Thymus (tissue), 11 donors: ENCODE results near the gene KRTAP5-10. TPM values are rescaled to one million over a fixed set of nuclear protein-coding genes. Genes with fewer than 3 reads are reported as not detected.
"Not testable (repeated sequence)": the region's sequence is repeated elsewhere in the genome, so short reads cannot be mapped to it uniquely, and the experiment has no call there.

Experiments used
- DNase-seq, 9 donors: peaks; one replicate each; pipeline ENCODE4 v3.0.0-alpha.2; 2013; ENCODE audit warnings: low spot score in 9 of 9, low read depth in 6 of 9, missing footprints in 1 of 9
- H3K27ac ChIP-seq, 2 donors: one replicate each; pipeline ENCODE4 v1.5.1; 2013; ENCODE audit warnings: control low read depth in 1 of 2, low read depth in 1 of 2, low read length in 1 of 2, mild to moderate bottlenecking in 1 of 2, moderate library complexity in 1 of 2
- H3K27me3 ChIP-seq, 2 donors: one replicate each; pipeline ENCODE4 v1.5.1; 2013; ENCODE audit warnings: low read length in 1 of 2; ENCODE audit not compliant: control insufficient read depth in 2 of 2, insufficient read depth in 1 of 2
- H3K36me3 ChIP-seq, 2 donors: one replicate each; pipeline ENCODE4 v1.5.1; 2013; ENCODE audit warnings: low read length in 1 of 2, mild to moderate bottlenecking in 1 of 2, moderate library complexity in 1 of 2; ENCODE audit not compliant: control insufficient read depth in 2 of 2, insufficient read depth in 2 of 2
- H3K4me1 ChIP-seq, 2 donors: one replicate each; pipeline ENCODE4 v1.5.1; 2013; ENCODE audit warnings: low read length in 2 of 2; ENCODE audit not compliant: control insufficient read depth in 2 of 2, insufficient read depth in 2 of 2
- H3K4me3 ChIP-seq, 2 donors: one replicate each; pipeline ENCODE4 v1.5.1; 2013; ENCODE audit warnings: low read length in 2 of 2, control low read depth in 1 of 2, mild to moderate bottlenecking in 1 of 2
- H3K9me3 ChIP-seq, 2 donors: one replicate each; pipeline ENCODE4 v1.5.1; 2013; ENCODE audit warnings: low read length in 1 of 2, mild to moderate bottlenecking in 1 of 2; ENCODE audit not compliant: control insufficient read depth in 2 of 2, insufficient read depth in 1 of 2
- WGBS: extraction: QIAGEN DNeasy Blood & Tissue Kit; methylation state at CpG from one replicate; pipeline ENCODE4 v1.1.7; 2013; 5-methylcytosine and 5-hydroxymethylcytosine counted together
- polyA plus RNA-seq: library from polyadenylated mRNA; stranded (reverse); fragments of 200-250 nt; gene quantifications from one replicate; pipeline ENCODE4 v1.2.3, GENCODE V29; 2013
- total RNA-seq: library from RNA; stranded (reverse); fragments of 120-200 nt; gene quantifications from one replicate; pipeline ENCODE4 v1.2.4, GENCODE V29; 2013
- donor health status: healthy.

KRTAP5-10 gene
- total and polyA plus RNA-seq, 2 donors = 0.16 TPM; not detected in 1

DNA sequence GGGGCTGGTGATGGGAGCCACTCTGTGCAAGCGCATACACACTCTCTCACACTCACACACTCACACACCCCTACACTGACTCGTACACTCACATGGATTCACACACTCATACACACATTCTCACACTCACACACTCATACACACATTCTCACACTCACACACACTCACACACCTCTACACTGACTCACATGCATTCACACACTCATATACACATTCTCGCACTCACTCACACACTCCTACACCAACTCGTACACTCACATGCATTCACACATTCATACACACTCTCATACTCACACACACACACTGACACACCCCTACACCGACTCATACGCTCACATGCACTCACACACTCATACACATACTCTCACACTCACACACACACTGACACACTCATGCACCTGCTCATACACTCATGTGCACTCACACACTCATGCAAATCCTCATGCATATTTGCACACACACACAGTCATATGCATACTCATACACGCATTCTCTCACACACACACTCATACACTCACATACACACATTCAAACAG, 12.2 kb downstream of the KRTAP5-10 start:
- H3K9me3 ChIP-seq = no peaks in the 10 kb centered on the region
- H3K4me3 ChIP-seq = no peak overlapping the region
- DNase-seq = no peak
- no peaks in the 10 kb centered on the region for H3K4me1 ChIP-seq
- H3K27ac ChIP-seq = no peak overlapping the region
- WGBS = 94% methylated on average over 7 of the region's 7 CpGs
- H3K27me3 ChIP-seq = peaks cover 0 to 6% of the 10 kb centered on the region in 2 donors
- no peaks in the 10 kb centered on the region for H3K36me3 ChIP-seq

DNA sequence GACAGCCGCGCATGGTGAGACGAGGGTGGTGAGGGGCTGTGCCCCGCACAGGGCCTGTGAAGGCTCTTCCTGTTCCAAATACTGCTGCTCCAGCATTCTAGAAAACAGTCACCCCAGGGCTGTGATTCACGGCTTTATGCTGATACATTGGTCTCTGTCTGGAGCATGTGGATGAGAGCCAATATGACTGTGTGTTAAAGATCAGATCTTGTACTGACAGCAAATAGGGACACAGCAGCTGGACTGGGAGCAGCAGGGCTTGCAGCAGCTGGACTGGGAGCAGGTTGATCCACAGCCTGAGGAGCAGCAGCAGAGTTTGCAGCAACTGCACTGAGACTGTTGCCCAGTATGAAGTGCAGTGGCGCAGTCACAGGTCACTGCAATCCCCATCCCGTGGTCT, 14.2 kb downstream of the KRTAP5-10 start:
- not testable (repeated sequence) for H3K27me3 ChIP-seq, H3K27ac ChIP-seq, H3K36me3 ChIP-seq, H3K9me3 ChIP-seq, DNase-seq, H3K4me1 ChIP-seq, H3K4me3 ChIP-seq
- 82% methylated on average over 7 of the region's 7 CpGs for WGBS

- H3K4me1 ChIP-seq = no peaks in the 10 kb centered on the region
- peak in 3 of 9 donors; percentile 13 to 28 (median 15) for DNase-seq
- H3K27me3 ChIP-seq = peaks cover 0 to 4% of the 10 kb centered on the region in 2 donors
- no peaks in the 10 kb centered on the region for H3K36me3 ChIP-seq
- no peaks in the 10 kb centered on the region for H3K9me3 ChIP-seq
- 13% methylated on average over 8 of the region's 8 CpGs for WGBS
- no peak overlapping the region for H3K4me3 ChIP-seq
- no peak overlapping the region for H3K27ac ChIP-seq
Observed at GRCh38 chr11:71580057-71581003, 15.0 kb downstream of the KRTAP5-10 start.

DNA sequence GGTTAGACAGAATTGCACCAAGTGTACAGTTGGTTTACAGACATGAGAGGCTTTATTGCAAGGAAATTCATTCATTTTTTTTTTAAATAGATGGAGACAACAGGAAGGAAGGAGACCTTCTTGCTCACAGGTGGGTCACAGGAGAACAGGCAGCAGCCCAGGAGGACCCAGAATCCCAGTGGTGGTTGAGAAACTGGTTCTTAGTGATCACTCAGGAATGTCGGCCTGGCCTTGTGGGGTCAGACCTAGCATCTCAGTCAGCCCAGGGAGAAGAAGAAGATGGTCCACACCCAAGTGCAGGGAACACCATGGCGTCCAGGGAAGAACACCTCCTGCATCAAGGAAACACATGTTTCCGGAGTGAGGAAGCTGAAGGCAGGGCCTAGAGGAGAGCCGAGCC, 16.5 kb downstream of the KRTAP5-10 start:
- Histone ChIP-seq H3K27me3 (peaks cover 0 to 4% of the 10 kb centered on the region in 2 donors), H3K4me3 (no peak overlapping the region), H3K9me3 (no peaks in the 10 kb centered on the region), H3K27ac (no peak overlapping the region), H3K36me3 (no peaks in the 10 kb centered on the region), H3K4me1 (no peaks in the 10 kb centered on the region)
- no peak for DNase-seq
- WGBS = 90% methylated on average over 4 of the region's 4 CpGs

- Histone ChIP-seq H3K4me3 (no peak within 1 kb of the TSS), H3K27me3 (peaks cover 0 to 4% of the 10 kb centered on the region in 2 donors), H3K4me1 (no peaks in the 10 kb centered on the region), H3K27ac (no peak within 1 kb of the TSS), H3K36me3 (no peaks in the 10 kb centered on the region), H3K9me3 (no peaks in the 10 kb centered on the region)
- 61% methylated on average over 3 of the region's 3 CpGs for WGBS
- DNase-seq = no peak
Observed at GRCh38 chr11:71582309-71582895, 17.0 kb downstream of the KRTAP5-10 start, which contains the start of gene KRTAP5-11. Gene KRTAP5-11, minus strand, starts transcription at chr11:71582875. Its CDS starts 38 bp downstream, at chr11:71582837.

DNA sequence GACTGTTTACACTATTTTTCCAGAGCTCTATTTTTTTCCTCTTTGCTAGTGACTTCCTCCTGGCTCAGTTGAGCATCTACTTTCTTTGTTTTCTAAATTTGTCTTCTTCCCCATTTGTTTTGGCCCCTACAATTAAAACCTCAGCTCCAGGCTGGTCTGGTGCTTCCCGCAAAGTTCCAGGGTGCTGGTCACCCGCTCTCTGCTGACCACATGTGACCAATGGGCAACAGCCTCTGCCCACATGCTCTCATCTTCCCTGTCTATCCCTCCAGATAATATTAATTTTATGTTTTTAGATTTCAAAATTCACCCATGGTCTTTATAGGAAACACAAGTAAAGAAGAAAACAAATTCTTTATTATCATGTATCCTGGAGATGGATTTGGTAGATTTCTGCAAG, 17.6 kb downstream of the KRTAP5-10 start:
- WGBS = 70% methylated on average over 2 of the region's 2 CpGs
- H3K27me3 ChIP-seq, DNase-seq, H3K36me3 ChIP-seq, H3K4me3 ChIP-seq, H3K9me3 ChIP-seq, H3K27ac ChIP-seq, H3K4me1 ChIP-seq: not testable (repeated sequence)

- not testable (repeated sequence) for H3K27me3 ChIP-seq, H3K9me3 ChIP-seq, H3K36me3 ChIP-seq, H3K27ac ChIP-seq, DNase-seq, H3K4me1 ChIP-seq, H3K4me3 ChIP-seq
- 86% methylated on average over 5 of the region's 5 CpGs for WGBS
Observed at GRCh38 chr11:71585673-71586072, 20.3 kb downstream of the KRTAP5-10 start.

- not testable (repeated sequence) for DNase-seq, H3K27ac ChIP-seq
- WGBS = 60% methylated on average over 4 of the region's 4 CpGs
Observed at GRCh38 chr11:71588314-71588713, 23.0 kb downstream of the KRTAP5-10 start.

More at GRCh38 chr11:71588314-71588713, 23.0 kb downstream of the KRTAP5-10 start:
- H3K36me3 ChIP-seq, H3K4me3 ChIP-seq, H3K9me3 ChIP-seq, H3K27me3 ChIP-seq, H3K4me1 ChIP-seq: not testable (repeated sequence)
